Smooth muscle cell (in vitro differentiated cells): ENCODE data around the gene MYT1. TPM values are rescaled to one million over a fixed set of nuclear protein-coding genes. Genes with fewer than 3 reads are reported as not detected.

Experiments used
- DNase-seq: peaks from one replicate; lab custom pipeline; 2025; ENCODE audit not compliant: unreplicated experiment; lab: John Stamatoyannopoulos, UW
- H2AFZ ChIP-seq: fragments of 200-600 bp; sonication (generic); 2 replicates; pipeline ENCODE4 v1.6.0; 2016; ENCODE audit warnings: antibody characterized with exemption, low read depth, mild to moderate bottlenecking
- H3F3A ChIP-seq: fragments of 200-600 bp; sonication (generic); 2 replicates; pipeline ENCODE4 v1.6.0; 2017; ENCODE audit warnings: antibody characterized with exemption, low read depth
- H3K27ac ChIP-seq: fragments of 200-600 bp; sonication (generic); 2 replicates; pipeline ENCODE4 v1.5.1; 2016; ENCODE audit warnings: low read depth, mild to moderate bottlenecking
- H3K27me3 ChIP-seq: fragments of 200-600 bp; sonication (generic); 2 replicates; pipeline ENCODE4 v1.6.1; 2016; ENCODE audit warnings: low read depth, mild to moderate bottlenecking
- H3K36me3 ChIP-seq: fragments of 200-600 bp; sonication (generic); 2 replicates; pipeline ENCODE4 v1.5.1; 2016; ENCODE audit warnings: low read depth
- H3K4me1 ChIP-seq: fragments of 200-600 bp; sonication (generic); 2 replicates; pipeline ENCODE4 v1.5.1; 2016; ENCODE audit warnings: low read depth
- H3K4me2 ChIP-seq: fragments of 200-600 bp; sonication (generic); 2 replicates; pipeline ENCODE4 v1.6.0; 2016; ENCODE audit warnings: mild to moderate bottlenecking
- H3K4me3 ChIP-seq: fragments of 200-600 bp; sonication (generic); 2 replicates; pipeline ENCODE4 v1.5.1; 2016; ENCODE audit warnings: mild to moderate bottlenecking
- H3K79me2 ChIP-seq: fragments of 200-600 bp; sonication (generic); 2 replicates; pipeline ENCODE4 v1.6.0; 2016; ENCODE audit warnings: low read depth, mild to moderate bottlenecking
- H3K9ac ChIP-seq: fragments of 200-600 bp; sonication (generic); 2 replicates; pipeline ENCODE4 v1.6.0; 2016; ENCODE audit warnings: low read depth
- H3K9me3 ChIP-seq: fragments of 200-600 bp; sonication (generic); replicated peaks from 2 replicates; pipeline ENCODE4 v1.5.1; 2016; ENCODE audit warnings: low read depth
- H4K20me1 ChIP-seq: fragments of 200-600 bp; sonication (generic); 2 replicates; pipeline ENCODE4 v1.6.0; 2016; ENCODE audit warnings: low read depth
- CTCF ChIP-seq: fragments of 200-600 bp; sonication (generic); IDR thresholded peaks from 2 replicates; pipeline ENCODE4 v1.5.1; 2017; ENCODE audit warnings: borderline replicate concordance, mild to moderate bottlenecking, antibody characterized with exemption; ENCODE audit not compliant: insufficient read depth, poor library complexity, severe bottlenecking
- WGBS: methylation state at CpG from one replicate; pipeline ENCODE4 v1.1.7; 2016; ENCODE audit warnings: low lambda C conversion rate; 5-methylcytosine and 5-hydroxymethylcytosine counted together
- polyA plus RNA-seq: library from polyadenylated mRNA; unstranded; fragments of >200 nt; fragmentation: Nextera tagmentation; extraction: Ambion mirVana; gene quantifications from 2 replicates; pipeline ENCODE4 v1.2.1, GENCODE V29; 2016
- total RNA-seq: library from RNA; depleted of rRNA; stranded (reverse); fragments of >200 nt; gene quantifications from 2 replicates; pipeline ENCODE4 v1.2.3, GENCODE V29; 2014

The MYT1 gene
- total and polyA plus RNA-seq, 2 experiments from 2014 or later, result 0.09 TPM; not detected in 1

- H3K9ac ChIP-seq, result no peak overlapping the region
- H3K36me3 ChIP-seq, result no peaks in the 10 kb centered on the region
- peaks cover 10% of the 10 kb centered on the region for H3F3A ChIP-seq
- whole genome bisulfite sequencing, result 73% methylated on average over 20 of the region's 20 CpGs
- H3K27me3 ChIP-seq, result no peaks in the 10 kb centered on the region
- H4K20me1 ChIP-seq, result no peaks in the 10 kb centered on the region
- H3K4me1 ChIP-seq, result peaks cover 24% of the 10 kb centered on the region
- no peaks in the 10 kb centered on the region for H3K9me3 ChIP-seq
- H2AFZ ChIP-seq, result no peak overlapping the region
- H3K79me2 ChIP-seq, result no peaks in the 10 kb centered on the region
- H3K27ac ChIP-seq, result peak overlapping the region; percentile 100
- peak overlapping the region; percentile 73 for H3K4me2 ChIP-seq
- TF ChIP-seq CTCF, result no peak
- H3K4me3 ChIP-seq, result no peak overlapping the region
- no peak for DNase-seq
These were observed 58.7 kb downstream of the MYT1 start for GRCh38 chr20:64222851-64223525.

- Histone ChIP-seq H3K4me3 (no peak overlapping the region), H3K79me2 (no peaks in the 10 kb centered on the region), H3F3A (peaks cover 10% of the 10 kb centered on the region), H3K27ac (peak overlapping the region; percentile 100), H3K4me1 (peaks cover 24% of the 10 kb centered on the region), H3K27me3 (no peaks in the 10 kb centered on the region), H3K36me3 (no peaks in the 10 kb centered on the region), H3K9me3 (no peaks in the 10 kb centered on the region), H4K20me1 (no peaks in the 10 kb centered on the region), H2AFZ (no peak overlapping the region), H3K9ac (peak overlapping the region; percentile 82), H3K4me2 (peak overlapping the region; percentile 73)
- TF ChIP-seq CTCF, result peak; percentile 40
- DNase-seq, result peak; percentile 58
- 10% methylated on average over 13 of the region's 13 CpGs for WGBS
These were observed 59.3 kb downstream of the MYT1 start for GRCh38 chr20:64223526-64224067.

GRCh38 chr20:64224351-64225170 lies 60.3 kb downstream of the MYT1 start:
- no peak overlapping the region for H3K4me3 ChIP-seq
- peaks cover 10% of the 10 kb centered on the region for H3F3A ChIP-seq
- no peaks in the 10 kb centered on the region for H3K9me3 ChIP-seq
- 37% methylated on average over 9 of the region's 10 CpGs for WGBS
- H3K27ac ChIP-seq, result peak overlapping the region; percentile 100
- no peak overlapping the region for H2AFZ ChIP-seq
- peak overlapping the region; percentile 82 for H3K4me2 ChIP-seq
- peaks cover 24% of the 10 kb centered on the region for H3K4me1 ChIP-seq
- H3K36me3 ChIP-seq, result no peaks in the 10 kb centered on the region
- no peaks in the 10 kb centered on the region for H3K79me2 ChIP-seq
- no peaks in the 10 kb centered on the region for H4K20me1 ChIP-seq
- TF ChIP-seq CTCF, result no peak
- DNase-seq, result peak; percentile 24
- peak overlapping the region; percentile 87 for H3K9ac ChIP-seq
- H3K27me3 ChIP-seq, result no peaks in the 10 kb centered on the region
